Measurements from ENCODE around the gene SOX5. TPM values are rescaled to one million over a fixed set of nuclear protein-coding genes. Genes with fewer than 3 reads are reported as not detected.

Gene SOX5
- total RNA-seq, 6 experiments from 2014 or later, result 14.8 to 34.3 (median 31.1) TPM

GRCh38 chr12:23704992-23705943 lies 244.2 kb downstream of the SOX5 start:
- no peak overlapping the region for H3K27ac ChIP-seq
- H3K4me1 ChIP-seq, result no peaks in the 10 kb centered on the region
- no peaks in the 10 kb centered on the region for H3K36me3 ChIP-seq
- H3K9me3 ChIP-seq, result no peaks in the 10 kb centered on the region
- no peaks in the 10 kb centered on the region for H3K27me3 ChIP-seq
- DNase-seq (no peak), ATAC-seq (no peak)
- TF ChIP-seq CTCF (IDR thresholded peaks at IDR 0.05), result no peak
- no peak overlapping the region for H3K4me3 ChIP-seq
- intact Hi-C loops (cut with DNase I), result no loop called here
- 73% methylated on average over 6 of the region's 6 CpGs for WGBS (ENCODE audit: insufficient coverage, low coverage, low lambda C conversion rate, missing lambda C conversion rate)

- 75% methylated on average over 1 of the region's 1 CpG for WGBS (ENCODE audit: insufficient coverage, low coverage, low lambda C conversion rate, missing lambda C conversion rate)
- Histone ChIP-seq H3K9me3 (no peaks in the 10 kb centered on the region), H3K4me3 (no peak overlapping the region), H3K27ac (no peak overlapping the region), H3K27me3 (no peaks in the 10 kb centered on the region), H3K36me3 (no peaks in the 10 kb centered on the region), H3K4me1 (no peaks in the 10 kb centered on the region)
- DNase-seq (no peak), ATAC-seq (no peak)
- TF ChIP-seq CTCF (IDR thresholded peaks at IDR 0.05) (no peak), POLR2A (IDR thresholded peaks at IDR 0.05) (no peak)
- intact Hi-C loops (cut with DNase I), result no loop called here
Measured at GRCh38 chr12:23703051-23703450, 246.4 kb downstream of the SOX5 start.

GRCh38 chr12:23699031-23699430 lies 250.4 kb downstream of the SOX5 start:
- ATAC-seq (peak in 3 of 4 donors; percentile 46 to 67 (median 51)), DNase-seq (no peak)
- Histone ChIP-seq H3K4me1 (no peaks in the 10 kb centered on the region), H3K27ac (no peak overlapping the region), H3K36me3 (no peaks in the 10 kb centered on the region), H3K27me3 (no peaks in the 10 kb centered on the region), H3K9me3 (no peaks in the 10 kb centered on the region), H3K4me3 (no peak overlapping the region)
- intact Hi-C loops (cut with DNase I), result no loop called here
- TF ChIP-seq POLR2A (IDR thresholded peaks at IDR 0.05), result no peak
- TF ChIP-seq CTCF (IDR thresholded peaks at IDR 0.05), result no peak

- Histone ChIP-seq H3K4me3 (no peak overlapping the region), H3K4me1 (peaks cover 0 to 4% (median 0%) of the 10 kb centered on the region in 4 donors), H3K9me3 (no peaks in the 10 kb centered on the region), H3K27me3 (no peaks in the 10 kb centered on the region), H3K27ac (no peak overlapping the region), H3K36me3 (no peaks in the 10 kb centered on the region)
- DNase-seq (no peak), ATAC-seq (no peak)
- TF ChIP-seq POLR2A (IDR thresholded peaks at IDR 0.05) (no peak), CTCF (IDR thresholded peaks at IDR 0.05) (no peak)
- intact Hi-C loops (cut with DNase I), result no loop called here
- 67% methylated on average over 1 of the region's 2 CpGs for WGBS (ENCODE audit: insufficient coverage, low coverage, low lambda C conversion rate, missing lambda C conversion rate)
Measured at GRCh38 chr12:23694920-23695319, 254.6 kb downstream of the SOX5 start.

All from right lobe of liver (tissue), 6 donors.